Stomach (tissue), 9 donors: Measurements from ENCODE around the gene DNAAF3. TPM values are rescaled to one million over a fixed set of nuclear protein-coding genes. Genes with fewer than 3 reads are reported as not detected.
A peak's percentile ranks its signal among the peaks of the same experiment; 100 is the strongest.

Source experiments
- DNase-seq, 2 donors: peaks; one replicate each; pipeline versions ENCODE4 v3.0.0 to v3.0.0-alpha.2; 2013 to 2019
- H3K27ac ChIP-seq, 5 donors: fragments of 200-600 bp in 4 of 5; sonication (generic) in 4 of 5; one replicate each; pipeline ENCODE4 v1.5.1; 2013 to 2019; ENCODE audit warnings: mild to moderate bottlenecking in 1 of 5, moderate library complexity in 1 of 5
- H3K27me3 ChIP-seq, 3 donors: fragments of 200-600 bp; sonication (generic); one replicate each; pipeline ENCODE4 v1.5.1; 2017 to 2019; ENCODE audit warnings: mixed run types in 1 of 3
- H3K36me3 ChIP-seq, 4 donors: fragments of 200-600 bp; sonication (generic); 1 replicate in 3 of 4; 2 replicates in 1 of 4; pipeline ENCODE4 v1.5.1; 2016 to 2019
- H3K4me1 ChIP-seq, 4 donors: fragments of 200-600 bp; sonication (generic); one replicate each; pipeline ENCODE4 v1.5.1; 2016 to 2019
- H3K4me3 ChIP-seq, 4 donors: fragments of 200-600 bp; sonication (generic) in 3 of 4; one replicate each; pipeline ENCODE4 v1.5.1; 2016 to 2019; ENCODE audit warnings: mild to moderate bottlenecking in 1 of 4
- H3K9me3 ChIP-seq, 4 donors: fragments of 200-600 bp; sonication (generic); one replicate each; pipeline ENCODE4 v1.5.1; 2016 to 2019
- EP300 ChIP-seq: sonication (generic); formaldehyde crosslinking; IDR thresholded peaks from one replicate; pipeline ENCODE4 v1.6.1; 2017; ENCODE audit warnings: antibody characterized with exemption
- POLR2A ChIP-seq, 4 donors: fragments of 450-650 bp; IDR thresholded peaks; one replicate each; pipeline ENCODE4 v1.6.1; 2016; ENCODE audit warnings: antibody characterized with exemption in 4 of 4, control low read depth in 2 of 4, mild to moderate bottlenecking in 1 of 4, moderate library complexity in 1 of 4
- POLR2AphosphoS5 ChIP-seq, 3 donors: sonication (generic); formaldehyde crosslinking; IDR thresholded peaks; one replicate each; pipeline ENCODE4 v1.6.1; 2016; ENCODE audit warnings: antibody characterized with exemption in 3 of 3
- WGBS, 5 donors: extraction: QIAGEN DNeasy Blood & Tissue Kit in 3 of 5; methylation state at CpG; one replicate each; pipeline versions ENCODE4 v1.1.5 to v1.1.7; 2013 to 2018; 5-methylcytosine and 5-hydroxymethylcytosine counted together
- intact Hi-C: fragments of 100-400 bp; cut with DNase I; formaldehyde crosslinking; loops from one replicate; pipeline ENCODE4 v1.15.1; 2023; ENCODE audit warnings: low total_unique reads
- polyA plus RNA-seq, 3 donors: library from polyadenylated mRNA; stranded (reverse); fragments of 200-250 nt; gene quantifications; one replicate each; pipeline ENCODE4 v1.2.3, GENCODE V29; 2013
- total RNA-seq, 5 donors: library from RNA; depleted of rRNA; stranded (reverse); fragments of >200 nt; gene quantifications; one replicate each; pipeline versions ENCODE4 v1.1.0 to v1.2.3, GENCODE V29; 2014 to 2016
- TF ChIP-seq, protein P1 (sequence below), 7 experiments: fragments of 450-650 bp in 4 of 7; fragments of 200-600 bp in 3 of 7; sonication (generic) in 3 of 7; IDR thresholded peaks; one replicate each; pipeline ENCODE4 v1.5.1; 2016 to 2019; ENCODE audit warnings: antibody characterized with exemption in 7 of 7, control low read depth in 2 of 7, mild to moderate bottlenecking in 1 of 7
- donor health status: healthy with polysubstance abuse.
- donor health status: Bipolar disorder and iron deficiency.
- donor health status: healthy.

DNAAF3 gene
- total and polyA plus RNA-seq, 8 donors = 0.68 to 1.9 (median 0.75) TPM; not detected in 5

DNA sequence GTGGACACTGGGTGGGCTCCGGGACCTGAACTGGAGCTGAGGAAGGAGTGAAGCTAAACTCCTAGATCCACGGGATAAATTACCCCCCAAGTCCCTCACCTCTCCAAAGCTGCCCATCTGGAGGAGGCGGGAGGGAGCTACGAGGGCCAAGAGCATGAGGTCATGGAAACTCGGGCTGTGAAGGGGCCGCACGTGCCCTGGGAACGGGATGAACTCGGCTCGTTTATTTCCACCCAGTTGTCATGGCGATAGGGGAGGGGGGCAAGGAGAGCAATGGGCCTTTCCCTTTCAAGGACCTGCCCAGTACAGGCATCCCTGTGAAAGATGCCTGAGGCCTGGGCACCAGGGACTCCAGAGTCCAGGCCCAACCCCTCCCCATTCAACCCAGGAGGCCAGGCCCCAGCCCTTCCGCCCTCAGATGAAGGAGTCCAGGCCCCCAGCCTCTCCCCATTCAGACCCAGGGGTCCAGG is 52.8 kb downstream of the DNAAF3 start:
- Histone ChIP-seq H3K4me3 (peak overlapping the region in 1 of 4 donors; percentile 9), H3K9me3 (no peaks in the 10 kb centered on the region), H3K4me1 (peaks cover 38 to 72% (median 55%) of the 10 kb centered on the region in 4 donors), H3K27me3 (no peaks in the 10 kb centered on the region), H3K27ac (peak overlapping the region; percentile 7 to 95 (median 90)), H3K36me3 (peaks cover 22 to 47% (median 36%) of the 10 kb centered on the region in 4 donors)
- DNase-seq = peak; percentile 58 to 96
- intact Hi-C loops = no loop called here
- TF ChIP-seq EP300 (peak; percentile 96), POLR2AphosphoS5 (IDR thresholded peaks at IDR 0.05) (peak; percentile 39 to 82 (median 44)), POLR2A (IDR thresholded peaks at IDR 0.05) (no peak)
- TF ChIP-seq, protein P1, sequence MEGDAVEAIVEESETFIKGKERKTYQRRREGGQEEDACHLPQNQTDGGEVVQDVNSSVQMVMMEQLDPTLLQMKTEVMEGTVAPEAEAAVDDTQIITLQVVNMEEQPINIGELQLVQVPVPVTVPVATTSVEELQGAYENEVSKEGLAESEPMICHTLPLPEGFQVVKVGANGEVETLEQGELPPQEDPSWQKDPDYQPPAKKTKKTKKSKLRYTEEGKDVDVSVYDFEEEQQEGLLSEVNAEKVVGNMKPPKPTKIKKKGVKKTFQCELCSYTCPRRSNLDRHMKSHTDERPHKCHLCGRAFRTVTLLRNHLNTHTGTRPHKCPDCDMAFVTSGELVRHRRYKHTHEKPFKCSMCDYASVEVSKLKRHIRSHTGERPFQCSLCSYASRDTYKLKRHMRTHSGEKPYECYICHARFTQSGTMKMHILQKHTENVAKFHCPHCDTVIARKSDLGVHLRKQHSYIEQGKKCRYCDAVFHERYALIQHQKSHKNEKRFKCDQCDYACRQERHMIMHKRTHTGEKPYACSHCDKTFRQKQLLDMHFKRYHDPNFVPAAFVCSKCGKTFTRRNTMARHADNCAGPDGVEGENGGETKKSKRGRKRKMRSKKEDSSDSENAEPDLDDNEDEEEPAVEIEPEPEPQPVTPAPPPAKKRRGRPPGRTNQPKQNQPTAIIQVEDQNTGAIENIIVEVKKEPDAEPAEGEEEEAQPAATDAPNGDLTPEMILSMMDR (IDR thresholded peaks at IDR 0.05) = no peak
- 22 to 50% (median 38%) methylated on average over 11 to 12 of the region's 12 CpGs for WGBS, 5 donors

DNA sequence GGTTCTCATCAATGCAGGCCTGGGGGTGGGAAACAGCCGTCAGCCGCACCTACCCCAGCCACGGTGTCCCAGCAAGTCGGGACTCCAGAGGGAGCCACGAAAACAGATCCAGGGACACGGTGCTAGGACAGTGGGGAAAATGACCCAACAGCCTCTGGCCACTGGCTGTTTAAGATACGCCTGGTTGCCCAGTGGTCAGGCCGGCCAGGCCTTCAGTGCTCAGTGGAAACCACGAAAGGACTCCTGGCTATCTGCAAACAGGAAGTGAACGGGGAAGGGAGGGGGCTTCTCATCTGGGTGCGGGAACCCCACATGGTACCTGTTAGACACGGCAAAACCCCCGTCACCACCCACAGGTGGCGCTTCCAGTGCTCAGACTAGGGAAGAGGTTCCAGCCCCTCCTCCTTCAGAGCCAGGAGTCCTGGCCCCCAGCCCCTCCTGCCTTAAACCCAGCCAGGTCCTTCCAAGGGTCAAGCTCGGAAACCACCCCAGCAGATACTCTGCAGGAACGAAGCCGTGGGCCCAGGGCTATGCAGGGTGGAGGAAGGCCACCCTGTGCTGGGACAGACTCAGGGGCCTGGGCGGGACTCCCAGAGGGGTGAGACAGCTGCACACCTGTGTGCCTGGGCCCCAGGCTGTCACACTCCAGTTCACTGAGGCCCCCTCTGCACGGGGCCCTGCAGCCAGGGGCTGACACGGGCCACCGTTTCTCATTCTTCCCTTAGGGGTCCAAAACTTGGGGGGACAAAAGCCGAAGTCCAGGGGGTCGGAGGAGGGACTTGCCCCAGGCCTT is 53.4 kb downstream of the DNAAF3 start:
- H3K9me3 ChIP-seq = no peaks in the 10 kb centered on the region
- peak in 1 of 2 donors; percentile 44 for DNase-seq
- peaks cover 22 to 49% (median 36%) of the 10 kb centered on the region in 4 donors for H3K36me3 ChIP-seq
- no peaks in the 10 kb centered on the region for H3K27me3 ChIP-seq
- peak overlapping the region in 1 of 4 donors; percentile 9 for H3K4me3 ChIP-seq
- peak overlapping the region; percentile 7 to 95 (median 90) for H3K27ac ChIP-seq
- peaks cover 32 to 65% (median 48%) of the 10 kb centered on the region in 4 donors for H3K4me1 ChIP-seq
- 54 to 75% (median 70%) methylated on average over 18 to 23 of the region's 23 CpGs for WGBS, 5 donors
- no peak for TF ChIP-seq POLR2A (IDR thresholded peaks at IDR 0.05)
- TF ChIP-seq POLR2AphosphoS5 (IDR thresholded peaks at IDR 0.05) = no peak
- no peak for TF ChIP-seq EP300
- intact Hi-C loops = no loop called here

DNA sequence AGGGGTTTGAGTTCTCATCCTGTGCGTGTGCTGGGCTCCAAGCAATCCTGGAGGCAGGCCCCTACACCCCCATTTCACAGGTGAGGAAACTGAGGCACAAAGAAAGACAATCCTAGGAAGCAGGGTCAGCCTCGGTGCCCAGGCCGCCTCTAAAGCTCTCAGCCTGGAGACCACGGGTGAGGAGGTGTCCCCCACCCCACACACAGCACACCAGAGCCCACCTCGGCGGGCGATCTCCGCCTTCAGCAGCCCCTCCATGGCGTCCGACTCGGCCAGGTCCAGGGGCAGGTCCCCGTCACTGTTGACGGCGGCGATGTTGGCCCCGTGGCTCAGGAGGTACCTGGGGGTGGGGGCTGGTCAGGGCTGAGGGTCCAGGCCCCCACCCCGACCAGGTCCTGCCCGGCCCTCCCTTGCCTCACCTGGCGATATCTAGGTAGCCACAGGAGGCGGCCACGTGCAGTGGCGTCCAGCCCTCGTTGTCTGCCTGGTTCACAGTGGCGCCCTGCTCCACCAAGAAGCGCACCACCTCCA is 54.1 kb downstream of the DNAAF3 start:
- Histone ChIP-seq H3K4me3 (no peak overlapping the region), H3K36me3 (peaks cover 22 to 49% (median 36%) of the 10 kb centered on the region in 4 donors), H3K27me3 (no peaks in the 10 kb centered on the region), H3K4me1 (peaks cover 32 to 64% (median 46%) of the 10 kb centered on the region in 4 donors), H3K27ac (peak overlapping the region in 4 of 5 donors; percentile 78 to 95 (median 91)), H3K9me3 (no peaks in the 10 kb centered on the region)
- TF ChIP-seq EP300 (no peak), POLR2AphosphoS5 (IDR thresholded peaks at IDR 0.05) (no peak), POLR2A (IDR thresholded peaks at IDR 0.05) (no peak)
- TF ChIP-seq, protein P1 (IDR thresholded peaks at IDR 0.05) = no peak
- 87 to 94% (median 90%) methylated on average over 3 to 25 of the region's 25 CpGs for WGBS, 5 donors
- intact Hi-C loops = no loop called here
- DNase-seq = no peak

DNA sequence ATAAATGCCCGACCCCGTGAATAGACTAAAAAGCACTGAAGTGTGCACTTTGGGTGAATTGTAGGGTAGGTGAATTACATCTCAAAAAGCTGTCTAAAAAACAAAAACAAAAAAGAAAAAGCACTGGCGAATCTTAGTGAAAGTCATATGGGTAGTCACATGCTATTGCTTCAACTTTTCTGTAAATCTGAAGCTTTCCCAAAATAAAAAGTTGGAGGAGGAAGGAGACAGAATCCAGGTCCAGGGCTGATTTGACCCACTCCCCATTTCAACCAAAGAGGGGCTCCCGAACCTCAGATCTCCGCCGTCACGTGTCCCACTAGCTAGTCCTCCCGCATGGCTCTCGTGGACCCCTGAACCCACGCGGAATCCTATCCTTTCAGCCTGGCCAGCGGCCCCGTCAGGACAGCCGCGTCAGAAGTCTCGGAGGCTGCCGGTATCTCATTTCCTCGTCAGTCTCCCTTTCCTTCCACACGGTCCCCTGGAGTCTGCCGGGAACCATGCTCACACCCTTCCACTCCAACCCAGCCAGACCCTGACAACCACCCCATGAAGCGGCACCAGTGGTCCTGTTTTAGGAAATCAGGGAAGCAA is 55.1 kb downstream of the DNAAF3 start:
- no peak for DNase-seq
- H3K4me3 ChIP-seq = no peak overlapping the region

More for the DNA sequence above, 55.1 kb downstream of the DNAAF3 start:
- Histone ChIP-seq H3K36me3 (peaks cover 22 to 57% (median 41%) of the 10 kb centered on the region in 4 donors), H3K27me3 (no peaks in the 10 kb centered on the region), H3K4me1 (peaks cover 32 to 59% (median 42%) of the 10 kb centered on the region in 4 donors), H3K9me3 (no peaks in the 10 kb centered on the region), H3K27ac (peak overlapping the region in 4 of 5 donors; percentile 78 to 95 (median 91))
- intact Hi-C loops = no loop called here
- 67 to 87% (median 82%) methylated on average over 21 of the region's 21 CpGs for WGBS, 5 donors
- TF ChIP-seq POLR2AphosphoS5 (IDR thresholded peaks at IDR 0.05) (no peak), EP300 (no peak), POLR2A (IDR thresholded peaks at IDR 0.05) (no peak)
- TF ChIP-seq, protein P1 (IDR thresholded peaks at IDR 0.05) = no peak
